ENCODE data around the gene DDIT4. TPM values are rescaled to one million over a fixed set of nuclear protein-coding genes. Genes with fewer than 3 reads are reported as not detected.
"Not testable (repeated sequence)": the region's sequence is repeated elsewhere in the genome, so short reads cannot be mapped to it uniquely, and the experiment has no call there.

Gene DDIT4
- total RNA-seq, 2 donors from 2014 or later: 259 to 265 TPM

DNA sequence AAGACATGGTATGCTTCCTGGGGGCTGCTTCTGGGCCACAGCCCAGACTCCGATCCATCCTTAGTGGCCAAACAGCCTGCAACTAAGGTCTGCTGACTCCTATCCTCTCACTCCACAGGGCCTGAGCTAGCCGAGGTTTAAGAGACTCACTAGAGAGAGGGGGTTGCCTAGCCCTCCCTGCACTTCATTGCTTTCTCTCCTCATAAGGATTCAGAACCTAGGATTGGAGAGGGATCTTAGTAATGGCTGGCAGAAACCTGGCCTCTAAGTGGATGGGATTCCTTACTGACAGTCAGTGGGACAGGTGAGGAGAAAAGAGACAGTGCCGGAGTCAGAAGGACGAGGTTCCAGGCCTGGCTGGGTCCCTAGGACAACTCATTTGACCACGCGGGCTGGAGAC lies 8.2 kb upstream of the DDIT4 start:
- Histone ChIP-seq H3K27ac (no peak overlapping the region), H3K4me1 (replicated peaks) (peaks cover 12% of the 10 kb centered on the region), H3K27me3 (replicated peaks; ENCODE audit: insufficient read depth) (no peaks in the 10 kb centered on the region), H3K9me3 (no peaks in the 10 kb centered on the region), H3K4me3 (no peak overlapping the region), H3K36me3 (no peaks in the 10 kb centered on the region)
- DNase-seq (ENCODE audit: low spot score): no peak
- no peak for TF ChIP-seq POLR2A (IDR thresholded peaks at IDR 0.05)
- TF ChIP-seq CTCF (IDR thresholded peaks at IDR 0.05): no peak
- no peak for TF ChIP-seq POLR2AphosphoS5 (IDR thresholded peaks at IDR 0.05)
- 85% methylated on average over 6 of the region's 6 CpGs for WGBS
- intact Hi-C loops (cut with DNase I): no loop called here

- H3K27ac ChIP-seq: no peak overlapping the region
- H3K36me3 ChIP-seq: no peaks in the 10 kb centered on the region
- H3K27me3 ChIP-seq (replicated peaks; ENCODE audit: insufficient read depth): no peaks in the 10 kb centered on the region
- intact Hi-C loops (cut with DNase I): no loop called here
- DNase-seq (ENCODE audit: low spot score): no peak
- TF ChIP-seq POLR2A (IDR thresholded peaks at IDR 0.05) (no peak), POLR2AphosphoS5 (IDR thresholded peaks at IDR 0.05) (no peak), CTCF (IDR thresholded peaks at IDR 0.05) (no peak)
- H3K4me3 ChIP-seq: no peak overlapping the region
- 91% methylated on average over 11 of the region's 11 CpGs for WGBS
- H3K4me1 ChIP-seq (replicated peaks): peaks cover 7% of the 10 kb centered on the region
- H3K9me3 ChIP-seq: no peaks in the 10 kb centered on the region
These were observed 7.5 kb upstream of the DDIT4 start for GRCh38 chr10:72265990-72266865.

DNA sequence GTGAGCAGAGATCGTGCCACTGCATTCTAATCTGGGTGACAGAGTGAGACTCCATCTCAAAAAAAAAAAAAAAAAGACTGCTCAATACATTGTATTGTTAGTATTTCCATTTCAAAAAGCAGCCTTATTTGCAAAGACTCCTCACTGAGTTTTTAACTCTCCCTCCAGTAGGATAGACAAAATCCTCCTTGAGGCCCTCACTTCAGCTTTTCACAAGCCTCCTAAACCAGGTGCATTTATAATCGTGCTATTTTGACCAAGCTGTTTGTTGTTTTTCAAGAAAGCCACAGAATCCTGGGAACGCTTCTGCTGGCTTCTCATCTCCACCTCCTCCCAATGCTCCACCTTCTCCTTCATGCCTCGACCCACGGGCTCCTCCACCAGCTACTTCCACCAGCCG lies 6.3 kb upstream of the DDIT4 start:
- 85% methylated on average over 6 of the region's 6 CpGs for WGBS
- no peak overlapping the region for H3K4me3 ChIP-seq
- H3K4me1 ChIP-seq (replicated peaks): no peaks in the 10 kb centered on the region
- intact Hi-C loops (cut with DNase I): no loop called here
- H3K27me3 ChIP-seq (replicated peaks; ENCODE audit: insufficient read depth): no peaks in the 10 kb centered on the region
- H3K27ac ChIP-seq: no peak overlapping the region
- no peak for TF ChIP-seq POLR2AphosphoS5 (IDR thresholded peaks at IDR 0.05)
- TF ChIP-seq CTCF (IDR thresholded peaks at IDR 0.05): no peak
- no peak for TF ChIP-seq POLR2A (IDR thresholded peaks at IDR 0.05)
- H3K9me3 ChIP-seq: no peaks in the 10 kb centered on the region
- no peaks in the 10 kb centered on the region for H3K36me3 ChIP-seq
- no peak for DNase-seq (ENCODE audit: low spot score)

- 87% methylated on average over 15 of the region's 15 CpGs for WGBS
- no peak for DNase-seq (ENCODE audit: low spot score)
- Histone ChIP-seq H3K4me3 (no peak overlapping the region), H3K9me3 (no peaks in the 10 kb centered on the region), H3K4me1 (replicated peaks) (no peaks in the 10 kb centered on the region), H3K27me3 (replicated peaks; ENCODE audit: insufficient read depth) (no peaks in the 10 kb centered on the region), H3K36me3 (no peaks in the 10 kb centered on the region), H3K27ac (no peak overlapping the region)
- TF ChIP-seq CTCF (IDR thresholded peaks at IDR 0.05) (no peak), POLR2A (IDR thresholded peaks at IDR 0.05) (no peak), POLR2AphosphoS5 (IDR thresholded peaks at IDR 0.05) (no peak)
- intact Hi-C loops (cut with DNase I): no loop called here
These were observed 5.8 kb upstream of the DDIT4 start for GRCh38 chr10:72267819-72268399.

DNA sequence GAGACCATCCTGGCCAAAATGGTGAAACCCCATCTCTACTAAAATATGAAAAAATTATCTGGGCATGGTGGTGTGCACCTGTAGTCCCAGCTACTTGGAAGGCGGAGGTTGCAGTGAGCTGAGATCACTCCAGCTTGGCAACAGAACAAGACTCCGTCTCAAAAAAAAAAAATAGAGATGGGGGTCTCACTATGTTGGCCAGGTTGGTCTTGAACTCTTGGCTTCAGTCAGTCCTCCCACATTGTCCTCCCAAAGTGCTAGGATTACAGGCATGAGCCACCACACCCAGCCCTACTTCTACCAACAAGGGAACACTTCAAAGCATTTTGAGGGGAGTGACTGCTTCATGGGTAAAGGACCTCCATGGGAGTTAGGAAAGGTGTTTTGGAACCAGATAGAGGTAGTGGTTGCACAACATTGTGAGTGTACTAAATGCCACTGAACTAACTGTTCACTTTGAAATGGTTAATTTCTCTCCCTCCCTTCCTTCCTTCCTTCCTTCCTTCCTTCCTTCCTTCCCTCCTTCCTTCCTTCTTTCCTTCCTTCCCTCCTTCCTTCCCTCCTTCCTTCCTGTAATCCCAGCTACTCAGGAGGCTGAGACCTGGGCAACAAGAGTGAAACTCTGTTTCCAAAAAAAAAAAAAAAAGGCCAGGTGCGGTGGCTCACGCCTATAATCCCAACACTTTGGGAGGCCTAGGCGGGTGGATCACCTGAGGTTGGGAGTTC lies 5.1 kb upstream of the DDIT4 start:
- intact Hi-C loops (cut with DNase I); H3K4me1 ChIP-seq (replicated peaks); H3K36me3 ChIP-seq; H3K4me3 ChIP-seq; H3K27me3 ChIP-seq (replicated peaks; ENCODE audit: insufficient read depth); H3K9me3 ChIP-seq; DNase-seq (ENCODE audit: low spot score); H3K27ac ChIP-seq: not testable (repeated sequence)
- 94% methylated on average over 5 of the region's 5 CpGs for WGBS
